Esophagus muscularis mucosa (tissue), 4 donors: Measurements from ENCODE around the gene KLF13. TPM values are rescaled to one million over a fixed set of nuclear protein-coding genes. Genes with fewer than 3 reads are reported as not detected.

Source experiments
- DNase-seq: peaks from one replicate; pipeline ENCODE4 v3.0.0-alpha.2; 2017; ENCODE audit errors: extremely low spot score
- H3K27ac ChIP-seq, 4 donors: fragments of 200-600 bp; sonication (generic); replicated peaks in 1 of 4; 1 replicate in 3 of 4; 2 replicates in 1 of 4; pipeline ENCODE4 v1.5.1; 2016 to 2019; ENCODE audit warnings: mild to moderate bottlenecking in 1 of 4
- H3K27me3 ChIP-seq, 4 donors: fragments of 200-600 bp; sonication (generic); one replicate each; pipeline versions ENCODE4 v1.5.1 to v1.6.0; 2016 to 2019
- H3K36me3 ChIP-seq, 4 donors: fragments of 200-600 bp; sonication (generic); one replicate each; pipeline ENCODE4 v1.5.1; 2016 to 2019
- H3K4me1 ChIP-seq, 4 donors: fragments of 200-600 bp; sonication (generic); one replicate each; pipeline ENCODE4 v1.5.1; 2016 to 2019
- H3K4me3 ChIP-seq, 4 donors: fragments of 200-600 bp; sonication (generic); 1 replicate in 2 of 4; 2 replicates in 2 of 4; pipeline ENCODE4 v1.5.1; 2016 to 2019; ENCODE audit warnings: mild to moderate bottlenecking in 4 of 4, moderate library complexity in 1 of 4
- H3K9me3 ChIP-seq, 4 donors: fragments of 200-600 bp; sonication (generic); 1 replicate in 3 of 4; 2 replicates in 1 of 4; pipeline ENCODE4 v1.5.1; 2016 to 2019
- CTCF ChIP-seq, 3 experiments: fragments of 200-600 bp in 2 of 3; fragments of 450-650 bp in 1 of 3; sonication (generic) in 2 of 3; IDR thresholded peaks; one replicate each; pipeline ENCODE4 v1.5.1; 2017 to 2019; ENCODE audit warnings: antibody characterized with exemption in 3 of 3, mild to moderate bottlenecking in 2 of 3, moderate library complexity in 1 of 3
- EP300 ChIP-seq: sonication (generic); formaldehyde crosslinking; IDR thresholded peaks from one replicate; pipeline ENCODE4 v1.6.1; 2017; ENCODE audit warnings: antibody characterized with exemption
- POLR2A ChIP-seq: fragments of 450-650 bp; IDR thresholded peaks from one replicate; pipeline ENCODE4 v1.6.1; 2017; ENCODE audit warnings: antibody characterized with exemption, moderate library complexity, mild to moderate bottlenecking, low read depth
- POLR2AphosphoS5 ChIP-seq, 2 donors: sonication (generic); formaldehyde crosslinking; IDR thresholded peaks; one replicate each; pipeline ENCODE4 v1.6.1; 2017; ENCODE audit warnings: antibody characterized with exemption in 2 of 2
- WGBS: methylation state at CpG from one replicate; pipeline ENCODE4 v1.1.5; 2018; 5-methylcytosine and 5-hydroxymethylcytosine counted together
- intact Hi-C: fragments of 100-400 bp; cut with DNase I; formaldehyde crosslinking; loops from one replicate; pipeline ENCODE4 v1.15.1; 2023
- total RNA-seq, 4 donors: library from RNA; depleted of rRNA; stranded (reverse); fragments of >200 nt; gene quantifications; one replicate each; pipeline versions ENCODE4 v1.1.0 to v1.2.1, GENCODE V29; 2016

Gene KLF13
- total RNA-seq, 4 donors from 2014 or later, result 57.3 to 109 (median 74.2) TPM

GRCh38 chr15:31409171-31409570 is 82.5 kb downstream of the KLF13 start:
- Histone ChIP-seq H3K9me3 (peaks cover 0 to 8% (median 4%) of the 10 kb centered on the region in 4 donors), H3K27ac (no peak overlapping the region), H3K4me3 (no peak overlapping the region), H3K36me3 (no peaks in the 10 kb centered on the region), H3K27me3 (no peaks in the 10 kb centered on the region), H3K4me1 (no peaks in the 10 kb centered on the region)
- TF ChIP-seq CTCF (IDR thresholded peaks at IDR 0.05) (no peak), EP300 (no peak)
- intact Hi-C loops, result no loop called here
- DNase-seq, result no peak
- 94% methylated on average over 2 of the region's 2 CpGs for WGBS

- peaks cover 0 to 8% (median 4%) of the 10 kb centered on the region in 4 donors for H3K9me3 ChIP-seq
- no peaks in the 10 kb centered on the region for H3K4me1 ChIP-seq
- TF ChIP-seq CTCF (IDR thresholded peaks at IDR 0.05) (no peak), POLR2AphosphoS5 (IDR thresholded peaks at IDR 0.05) (no peak), POLR2A (no peak), EP300 (no peak)
- H3K4me3 ChIP-seq, result no peak overlapping the region
- H3K27ac ChIP-seq, result no peak overlapping the region
- H3K36me3 ChIP-seq, result no peaks in the 10 kb centered on the region
- 74% methylated on average over 2 of the region's 2 CpGs for WGBS
- no peak for DNase-seq
- H3K27me3 ChIP-seq, result no peaks in the 10 kb centered on the region
- intact Hi-C loops, result no loop called here
Measured at GRCh38 chr15:31412824-31413223, 86.2 kb downstream of the KLF13 start.

GRCh38 chr15:31415201-31415600 is 88.6 kb downstream of the KLF13 start:
- Histone ChIP-seq H3K4me3 (no peak overlapping the region), H3K36me3 (no peaks in the 10 kb centered on the region), H3K27ac (no peak overlapping the region), H3K27me3 (no peaks in the 10 kb centered on the region), H3K9me3 (peaks cover 0 to 16% (median 6%) of the 10 kb centered on the region in 4 donors), H3K4me1 (no peaks in the 10 kb centered on the region)
- no peak for DNase-seq
- 86% methylated on average over 1 of the region's 1 CpG for WGBS
- TF ChIP-seq EP300 (no peak), POLR2AphosphoS5 (IDR thresholded peaks at IDR 0.05) (no peak), CTCF (IDR thresholded peaks at IDR 0.05) (no peak), POLR2A (no peak)
- intact Hi-C loops, result no loop called here

GRCh38 chr15:31419820-31420219 is 93.2 kb downstream of the KLF13 start:
- no peak for DNase-seq
- Histone ChIP-seq H3K36me3 (no peaks in the 10 kb centered on the region), H3K9me3 (peaks cover 0 to 21% (median 9%) of the 10 kb centered on the region in 4 donors), H3K27ac (no peak overlapping the region), H3K27me3 (no peaks in the 10 kb centered on the region), H3K4me1 (no peaks in the 10 kb centered on the region), H3K4me3 (no peak overlapping the region)
- intact Hi-C loops, result no loop called here
- no peak for TF ChIP-seq POLR2AphosphoS5 (IDR thresholded peaks at IDR 0.05)
- no peak for TF ChIP-seq EP300
- TF ChIP-seq POLR2A, result no peak
- TF ChIP-seq CTCF (IDR thresholded peaks at IDR 0.05), result no peak
- WGBS, result 94% methylated on average over 3 of the region's 3 CpGs

- Histone ChIP-seq H3K4me3 (no peak overlapping the region), H3K4me1 (no peaks in the 10 kb centered on the region), H3K27ac (no peak overlapping the region), H3K27me3 (no peaks in the 10 kb centered on the region), H3K9me3 (peaks cover 0 to 4% (median 2%) of the 10 kb centered on the region in 4 donors), H3K36me3 (no peaks in the 10 kb centered on the region)
- DNase-seq, result no peak
- intact Hi-C loops, result no loop called here
- TF ChIP-seq EP300 (no peak), POLR2A (no peak), CTCF (IDR thresholded peaks at IDR 0.05) (no peak), POLR2AphosphoS5 (IDR thresholded peaks at IDR 0.05) (no peak)
- WGBS, result 93% methylated on average over 1 of the region's 1 CpG
Measured at GRCh38 chr15:31427411-31427810, 100.8 kb downstream of the KLF13 start.
